HCT116 (cell line): Measurements from ENCODE around the gene PTCD1. TPM values are rescaled to one million over a fixed set of nuclear protein-coding genes. Genes with fewer than 3 reads are reported as not detected.

Source experiments
- ATAC-seq: fragments of 200-7000 bp; cut with Tn5 transposase; 2 replicates; pipeline ENCODE4 v1.9.1; 2020; ENCODE audit warnings: mild to moderate bottlenecking, moderate library complexity
- BruUV-seq: library from RNA; stranded (reverse); fragments of 400-500 nt; replicated peaks from 2 replicates; lab custom pipeline; 2021; lab: Mats Ljungman, UMichigan
- CTCF ChIA-PET: fragments of 300-600 bp; sonication (Branson Sonifier 250); formaldehyde crosslinking; loops from one replicate; lab custom pipeline; 2021; ENCODE audit warnings: antibody characterized with exemption; lab: Charles Lee
- POLR2A ChIA-PET: fragments of 300-600, 350-600 bp; sonication (Branson Sonifier 250); formaldehyde crosslinking; loops from one replicate; lab custom pipeline; 2021; ENCODE audit warnings: antibody characterized with exemption; lab: Charles Lee
- RAD21 ChIA-PET, 2 experiments: fragments of 300-600 bp; sonication (Branson Sonifier 250); formaldehyde crosslinking; loops; one replicate each; lab custom pipeline; 2023; ENCODE audit warnings: low total read pairs in 2 of 2; ENCODE audit not compliant: uncharacterized antibody in 2 of 2, unreplicated experiment in 2 of 2, low non-redundant PET in 1 of 2; lab: Charles Lee
- DNase-seq: peaks from one replicate; pipeline ENCODE4 v3.0.0-alpha.2; 2010; ENCODE audit warnings: low read depth, low spot score
- H2AFZ ChIP-seq: fragments of 200-600 bp; shearing (Covaris generic), sonication (generic); 2 replicates; pipeline ENCODE4 v1.6.1; 2017; ENCODE audit warnings: low read depth, mixed run types, mixed read lengths, antibody characterized with exemption, low read length; ENCODE audit not compliant: poor library complexity, severe bottlenecking
- H3K27ac ChIP-seq: 2 replicates; pipeline ENCODE4 v1.5.1; 2012; ENCODE audit warnings: low read depth, low read length
- H3K27me3 ChIP-seq: fragments of 200-600 bp; sonication (generic); 2 replicates; pipeline ENCODE4 v1.6.1; 2016; ENCODE audit warnings: mixed run types, low read length, mixed read lengths; ENCODE audit not compliant: insufficient read depth
- H3K36me3 ChIP-seq, 2 experiments: fragments of 200-500 bp in 1 of 2; fragments of 200-600 bp in 1 of 2; sonication (Bioruptor generic) in 1 of 2; sonication (generic) in 1 of 2; 2 replicates each; pipeline versions ENCODE4 v1.5.1 to v1.6.1; 2014 to 2016; ENCODE audit warnings: low read length in 2 of 2, inconsistent platforms in 1 of 2, mixed read lengths in 1 of 2, mixed run types in 1 of 2; ENCODE audit not compliant: insufficient read depth in 2 of 2, control insufficient read depth in 1 of 2
- H3K4me1 ChIP-seq, 2 experiments: fragments of 200-600 bp in 1 of 2; sonication (generic) in 1 of 2; 2 replicates each; pipeline versions ENCODE4 v1.5.1 to v1.6.1; 2012 to 2017; ENCODE audit warnings: low read length in 2 of 2, inconsistent platforms in 1 of 2, mild to moderate bottlenecking in 1 of 2, mixed read lengths in 1 of 2, mixed run types in 1 of 2, moderate library complexity in 1 of 2; ENCODE audit not compliant: insufficient read depth in 2 of 2, control insufficient read depth in 1 of 2
- H3K4me2 ChIP-seq: fragments of 200-600 bp; sonication (generic); 2 replicates; pipeline ENCODE4 v1.6.1; 2017; ENCODE audit warnings: mixed run types, low read length, mixed read lengths
- H3K4me3 ChIP-seq, 2 experiments: fragments of 200-600 bp in 1 of 2; sonication (generic) in 1 of 2; replicated peaks in 1 of 2; 2 replicates each; pipeline ENCODE4 v1.5.1; 2011 to 2016; ENCODE audit warnings: low read length in 2 of 2, control low read depth in 1 of 2, low read depth in 1 of 2, mild to moderate bottlenecking in 1 of 2, mixed read lengths in 1 of 2, mixed run types in 1 of 2
- H3K79me2 ChIP-seq: fragments of 200-600 bp; sonication (generic); 2 replicates; pipeline ENCODE4 v1.6.1; 2017; ENCODE audit warnings: mild to moderate bottlenecking, mixed run types, low read length, moderate library complexity, mixed read lengths; ENCODE audit not compliant: insufficient read depth
- H3K9ac ChIP-seq: fragments of 200-600 bp; sonication (generic); 2 replicates; pipeline ENCODE4 v1.6.1; 2016; ENCODE audit warnings: low read length, mixed read lengths
- H3K9me2 ChIP-seq: fragments of 200-600 bp; sonication (generic), shearing (Covaris generic); 2 replicates; pipeline ENCODE4 v1.6.1; 2017; ENCODE audit warnings: mixed run types, mild to moderate bottlenecking, moderate library complexity; ENCODE audit not compliant: insufficient read depth
- H3K9me3 ChIP-seq, 2 experiments: fragments of 200-500 bp in 1 of 2; fragments of 200-600 bp in 1 of 2; sonication (Bioruptor generic) in 1 of 2; sonication (generic) in 1 of 2; 2 replicates each; pipeline ENCODE4 v1.6.1; 2014 to 2017; ENCODE audit warnings: low read length in 2 of 2, mixed read lengths in 2 of 2, inconsistent platforms in 1 of 2, low read depth in 1 of 2, mild to moderate bottlenecking in 1 of 2, mixed run types in 1 of 2, moderate library complexity in 1 of 2; ENCODE audit not compliant: control insufficient read depth in 1 of 2, insufficient read depth in 1 of 2
- H4K20me1 ChIP-seq: fragments of 200-600 bp; sonication (generic), shearing (Covaris generic); 2 replicates; pipeline ENCODE4 v1.6.1; 2017; ENCODE audit warnings: mixed run types, mild to moderate bottlenecking, moderate library complexity; ENCODE audit not compliant: insufficient read depth
- EGR1 ChIP-seq: IDR thresholded peaks from 2 replicates; pipeline ENCODE4 v1.6.1; 2012; ENCODE audit warnings: low read depth
- FOSL1 ChIP-seq: IDR thresholded peaks from 2 replicates; pipeline ENCODE4 v1.6.1; 2012; ENCODE audit warnings: low read depth
- MAX ChIP-seq: IDR thresholded peaks from 2 replicates; pipeline ENCODE4 v1.6.1; 2012
- POLR2A ChIP-seq: IDR thresholded peaks from 2 replicates; pipeline ENCODE4 v1.7.0; 2011; ENCODE audit warnings: borderline replicate concordance; ENCODE audit not compliant: insufficient read depth, insufficient read length; ENCODE audit errors: extremely low read depth
- POLR2AphosphoS5 ChIP-seq: IDR thresholded peaks from 2 replicates; pipeline ENCODE4 v1.6.1; 2011; ENCODE audit warnings: mild to moderate bottlenecking, low read depth, low read length, moderate library complexity
- REST ChIP-seq: IDR thresholded peaks from 2 replicates; pipeline ENCODE4 v1.6.1; 2012; ENCODE audit warnings: low read depth
- ZNF274 ChIP-seq: fragments of 200-500 bp; sonication (Bioruptor generic); IDR thresholded peaks from 2 replicates; pipeline ENCODE4 v1.6.1; 2014; ENCODE audit warnings: mild to moderate bottlenecking, low read depth, low read length, inconsistent platforms
- intact Hi-C: fragments of 100-400 bp; cut with micrococcal nuclease; formaldehyde crosslinking; loops from 2 replicates; pipeline ENCODE4 v1.10.0; 2022
- total RNA-seq: library from RNA; stranded (reverse); gene quantifications from one replicate; pipeline ENCODE4 v1.2.1, GENCODE V29; 2021; ENCODE audit not compliant: unreplicated experiment

PTCD1 gene
- total RNA-seq, 1 experiment from 2014 or later = 9.2 TPM

- peaks cover 41 to 55% of the 10 kb centered on the region in 2 experiments for H3K36me3 ChIP-seq
- intact Hi-C loops = no loop called here
- no peak overlapping the region for H3K9ac ChIP-seq
- POLR2A ChIA-PET = no interaction called here
- RAD21 ChIA-PET = no interaction called here
- TF ChIP-seq REST (no peak), ZNF274 (no peak), MAX (no peak), POLR2AphosphoS5 (peak; percentile 36), FOSL1 (no peak), EGR1 (no peak), POLR2A (no peak)
- H3K4me2 ChIP-seq = no peak overlapping the region
- BruUV-seq = no TSS peak
- H3K9me2 ChIP-seq = no peaks in the 10 kb centered on the region
- H3K27me3 ChIP-seq = no peaks in the 10 kb centered on the region
- peaks cover 21% of the 10 kb centered on the region; the same call in 1 of the 2 replicates for H3K79me2 ChIP-seq
- DNase-seq = no peak
- CTCF ChIA-PET = no interaction called here
- no peak for ATAC-seq
- peaks cover 0 to 12% of the 10 kb centered on the region in 2 experiments; a peak in 1 of 4 replicates for H3K4me1 ChIP-seq
- no peak overlapping the region for H3K27ac ChIP-seq
- no peaks in the 10 kb centered on the region for H4K20me1 ChIP-seq
- H3K9me3 ChIP-seq = no peaks in the 10 kb centered on the region
- H3K4me3 ChIP-seq = no peak overlapping the region
- H2AFZ ChIP-seq = no peak overlapping the region
Measured at GRCh38 chr7:99397297-99397983, 41.2 kb downstream of the PTCD1 start.
